ES-I3 (cell line): ENCODE measurements around the gene STIM2.

Experiments
- H3K36me3 ChIP-seq: 2 replicates; pipeline ENCODE4 v1.6.1; 2013; ENCODE audit warnings: mild to moderate bottlenecking, low read length, control low read depth, moderate library complexity; ENCODE audit not compliant: insufficient read depth
- H3K4me1 ChIP-seq: 2 replicates; pipeline ENCODE4 v1.6.1; 2013; ENCODE audit warnings: mild to moderate bottlenecking, control low read depth, low read length; ENCODE audit not compliant: insufficient read depth
- H3K9ac ChIP-seq: 2 replicates; pipeline ENCODE4 v1.6.1; 2013; ENCODE audit warnings: low read depth, mild to moderate bottlenecking, low read length, moderate library complexity
- H3K9me3 ChIP-seq: 2 replicates; pipeline ENCODE4 v1.6.1; 2013; ENCODE audit warnings: mild to moderate bottlenecking, low read length, moderate library complexity; ENCODE audit not compliant: control insufficient read depth, insufficient read depth

Gene STIM2

DNA sequence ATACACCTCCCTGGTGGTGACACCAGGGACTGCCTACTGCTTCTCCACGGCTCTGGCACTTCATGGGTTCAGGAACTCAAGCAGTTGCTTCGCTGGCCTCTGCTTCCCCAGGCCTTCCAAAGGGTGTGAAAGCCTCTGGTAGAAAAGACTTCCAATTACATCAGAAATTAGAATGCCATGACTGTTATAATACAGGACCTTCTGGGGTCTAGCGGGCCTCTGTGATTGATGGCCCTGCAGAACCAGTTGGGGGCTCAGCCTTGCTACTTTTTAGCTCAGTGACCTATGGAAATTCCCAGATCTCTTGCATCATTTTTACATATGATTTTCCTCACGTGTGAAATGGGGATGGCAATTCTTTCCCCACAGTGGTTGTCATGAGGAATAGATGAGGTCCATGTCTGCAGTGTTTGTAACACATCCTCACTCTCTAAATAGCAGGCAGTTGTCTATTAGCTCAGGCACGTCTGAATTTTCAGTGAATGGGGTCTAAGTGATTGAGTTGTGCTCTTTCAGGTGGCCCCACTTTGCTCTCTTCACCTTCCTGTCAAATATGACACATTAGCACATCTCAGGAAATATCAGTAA lies 198.3 kb downstream of the STIM2 start:
- Histone ChIP-seq H3K4me1 (0 out of 2 replicates have a peak, but pooled peaks cover 2% of the 10 kb centered on the region), H3K9me3 (no peaks in the 10 kb centered on the region), H3K9ac (no peak overlapping the region), H3K36me3 (no peaks in the 10 kb centered on the region)

DNA sequence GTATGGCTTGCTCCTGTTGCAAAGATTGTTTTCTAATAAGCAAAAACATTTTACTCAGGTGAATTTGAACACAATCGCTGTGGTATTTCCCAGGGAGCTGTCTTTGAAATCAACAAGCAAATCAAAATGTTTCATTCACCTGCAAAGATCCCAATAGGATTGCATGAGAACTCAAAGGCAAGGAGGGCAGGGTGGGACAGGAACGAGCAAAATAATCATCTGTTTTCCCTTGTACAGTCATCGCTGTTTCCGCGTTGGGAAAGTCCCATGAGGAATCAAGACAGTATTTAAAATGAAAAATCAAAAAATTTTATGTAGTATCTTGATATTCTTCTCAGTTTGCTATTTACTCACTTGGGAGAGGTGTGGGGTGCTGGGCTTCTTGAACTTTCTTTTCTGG lies 198.8 kb downstream of the STIM2 start:
- H3K9ac ChIP-seq, result no peak overlapping the region
- H3K9me3 ChIP-seq, result no peaks in the 10 kb centered on the region
- H3K4me1 ChIP-seq, result 0 out of 2 replicates have a peak, but pooled peaks cover under 1% of the 10 kb centered on the region
- H3K36me3 ChIP-seq, result no peaks in the 10 kb centered on the region

DNA sequence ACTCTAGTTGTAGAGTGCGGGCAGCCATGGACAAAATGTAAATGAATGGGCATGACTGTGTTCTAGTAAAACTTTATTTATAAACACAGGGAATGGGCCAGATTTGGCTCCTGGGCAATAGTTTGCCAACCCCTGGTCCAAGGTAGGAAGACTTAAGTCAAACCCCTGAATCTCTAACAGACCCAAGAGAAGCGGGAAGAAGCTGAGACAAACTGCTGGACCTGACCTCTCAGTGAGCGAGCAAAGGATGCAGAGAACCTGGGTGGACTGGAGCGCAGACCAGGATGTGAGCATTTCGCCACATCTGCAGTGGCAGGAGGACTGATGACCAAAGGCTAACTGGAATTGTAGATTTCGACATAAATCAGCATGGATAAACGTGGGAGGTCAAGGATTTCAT lies 201.6 kb downstream of the STIM2 start:
- Histone ChIP-seq H3K4me1 (no peaks in the 10 kb centered on the region), H3K9ac (no peak overlapping the region), H3K9me3 (no peaks in the 10 kb centered on the region), H3K36me3 (no peaks in the 10 kb centered on the region)

DNA sequence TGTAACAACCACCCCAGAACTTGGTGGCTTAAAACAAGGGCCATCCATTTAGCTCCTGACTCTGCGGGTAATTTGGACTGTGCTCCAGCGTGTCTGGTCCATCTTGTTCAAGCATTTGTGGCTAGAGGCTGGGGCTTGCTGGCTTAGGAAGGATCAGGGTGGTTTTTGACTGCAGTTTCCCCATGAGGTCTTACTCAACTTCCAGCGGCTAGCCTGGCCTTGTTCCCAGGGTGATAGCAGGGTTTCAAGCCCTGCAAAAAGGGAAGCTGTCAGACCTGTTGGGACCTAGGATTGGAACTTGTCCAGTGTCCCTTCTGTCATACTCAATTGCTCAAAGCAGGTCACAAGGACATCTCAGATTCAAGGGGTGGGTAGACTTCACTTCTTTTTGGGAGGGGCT lies 205.9 kb downstream of the STIM2 start:
- Histone ChIP-seq H3K9ac (no peak overlapping the region), H3K4me1 (no peaks in the 10 kb centered on the region), H3K36me3 (no peaks in the 10 kb centered on the region), H3K9me3 (no peaks in the 10 kb centered on the region)

DNA sequence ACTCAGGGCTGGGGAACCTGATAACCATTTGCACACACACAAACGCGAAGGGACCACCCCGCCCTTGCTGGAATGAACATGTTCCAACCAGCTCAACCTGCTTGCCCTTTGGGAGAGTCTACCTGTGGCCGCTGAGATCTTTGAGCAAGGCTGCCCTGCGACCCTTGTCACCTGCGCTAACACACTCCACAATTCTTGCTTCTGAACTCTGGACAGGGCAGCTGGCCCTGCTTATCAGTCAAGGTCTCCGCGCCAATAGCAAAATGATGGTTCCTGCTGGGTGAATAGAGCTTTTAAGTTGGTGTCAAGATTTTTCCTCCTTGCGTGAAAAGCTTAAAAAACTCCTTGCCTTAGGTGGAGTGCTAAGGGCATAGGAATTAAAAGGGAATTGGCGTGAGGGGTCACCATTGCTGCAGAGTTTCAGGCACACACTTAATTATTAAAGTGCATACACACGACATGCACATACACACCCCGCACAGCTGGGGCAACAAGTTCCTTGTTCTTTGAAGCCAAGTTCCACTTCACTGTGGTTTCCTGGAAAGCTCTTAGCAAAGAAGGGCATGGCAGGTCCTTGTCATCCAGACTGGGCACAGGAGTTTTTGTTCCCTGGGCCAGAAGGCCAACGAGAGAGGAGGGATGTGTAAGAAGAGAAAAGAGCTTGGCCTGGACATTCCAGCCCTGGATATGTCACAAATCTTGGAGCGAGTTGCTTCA lies 207.7 kb downstream of the STIM2 start:
- no peak overlapping the region for H3K9ac ChIP-seq
- H3K9me3 ChIP-seq, result no peaks in the 10 kb centered on the region
- no peaks in the 10 kb centered on the region for H3K4me1 ChIP-seq

More for the DNA sequence above, 207.7 kb downstream of the STIM2 start:
- no peaks in the 10 kb centered on the region for H3K36me3 ChIP-seq
